Heart left ventricle (tissue), 16 donors: ENCODE results near the gene BRICD5. TPM values are rescaled to one million over a fixed set of nuclear protein-coding genes. Genes with fewer than 3 reads are reported as not detected.
"Not testable (repeated sequence)": the region's sequence is repeated elsewhere in the genome, so short reads cannot be mapped to it uniquely, and the experiment has no call there.

Source experiments
- ATAC-seq, 4 donors: fragments of 200-7000 bp; cut with Tn5 transposase; one replicate each; pipeline ENCODE4 v1.9.1; 2020 to 2022; ENCODE audit warnings: moderate library complexity in 4 of 4, mild to moderate bottlenecking in 3 of 4, moderate number of reproducible peaks in 1 of 4
- DNase-seq, 5 donors: peaks; one replicate each; pipeline ENCODE4 v3.0.0-alpha.2; 2020
- H3K27ac ChIP-seq, 12 donors: fragments of 200-600 bp; sonication (generic) in 4 of 12; one replicate each; pipeline versions ENCODE4 v1.5.0 to v1.8.0; 2016 to 2022; ENCODE audit warnings: mild to moderate bottlenecking in 2 of 12
- H3K27me3 ChIP-seq, 9 donors: fragments of 200-600 bp; sonication (generic) in 2 of 9; one replicate each; pipeline versions ENCODE4 v1.5.1 to v1.8.0; 2016 to 2022; ENCODE audit warnings: mild to moderate bottlenecking in 3 of 9
- H3K36me3 ChIP-seq, 9 donors: fragments of 200-600 bp; sonication (generic) in 2 of 9; one replicate each; pipeline versions ENCODE4 v1.5.0 to v1.8.0; 2018 to 2022; ENCODE audit warnings: mild to moderate bottlenecking in 2 of 9
- H3K4me1 ChIP-seq, 12 donors: fragments of 200-600 bp; sonication (generic) in 4 of 12; one replicate each; pipeline versions ENCODE4 v1.5.0 to v1.8.0; 2016 to 2022; ENCODE audit warnings: mild to moderate bottlenecking in 3 of 12
- H3K4me3 ChIP-seq, 12 donors: fragments of 200-600 bp; sonication (generic) in 4 of 12; one replicate each; pipeline versions ENCODE4 v1.5.0 to v1.8.0; 2017 to 2022; ENCODE audit warnings: mild to moderate bottlenecking in 9 of 12, moderate library complexity in 4 of 12
- H3K9me3 ChIP-seq, 12 donors: fragments of 200-600 bp; sonication (generic) in 4 of 12; one replicate each; pipeline versions ENCODE4 v1.5.0 to v1.8.0; 2016 to 2022; ENCODE audit warnings: mild to moderate bottlenecking in 1 of 12
- POLR2A ChIP-seq, 2 donors: fragments of 450-650 bp; IDR thresholded peaks; one replicate each; pipeline ENCODE4 v1.6.1; 2017; ENCODE audit warnings: antibody characterized with exemption in 2 of 2, mild to moderate bottlenecking in 2 of 2, moderate library complexity in 2 of 2
- WGBS, 4 donors: extraction: QIAGEN DNeasy Blood & Tissue Kit in 2 of 4; methylation state at CpG; one replicate each; pipeline versions ENCODE4 v1.1.5 to v1.1.7; 2013 to 2018; 5-methylcytosine and 5-hydroxymethylcytosine counted together
- intact Hi-C, 10 donors: fragments of 100-400 bp; cut with DNase I; formaldehyde crosslinking; loops; one replicate each; pipeline versions ENCODE4 v1.11.1 to v1.14.2; 2022
- polyA plus RNA-seq, 2 donors: library from polyadenylated mRNA; stranded (reverse); fragments of 200-250 nt; gene quantifications; one replicate each; pipeline ENCODE4 v1.2.3, GENCODE V29; 2013
- total RNA-seq, 9 donors: library from RNA; depleted of rRNA in 2 of 9; stranded (reverse); fragments of >200 nt in 2 of 9; fragmentation: NEBNext Ultra II Directional in 3 of 9; extraction: Animal tissue kit (Norgen Biotek cat#: 25700) in 3 of 9; gene quantifications; one replicate each; pipeline versions ENCODE4 v1.1.0 to v1.2.4, GENCODE V29; 2016 to 2023
- TF ChIP-seq, protein P1 (sequence below), 12 donors: fragments of 200-600 bp; sonication (generic) in 4 of 12; IDR thresholded peaks; one replicate each; pipeline versions ENCODE4 v1.5.0 to v1.8.0; 2018 to 2022; ENCODE audit warnings: antibody characterized with exemption in 12 of 12, mild to moderate bottlenecking in 5 of 12
- donor health status: ischemic (EF 13 %, LVEDD 7.1; RV severe dilation, severe dysfunction).
- donor health status: healthy with polysubstance abuse.
- donor health status: DM: no; HTN: yes; CAD: no.
- donor health status: DM: no; HTN: no; CAD: no.
- donor health status: ischemic (EF 25% LVEDD 6.9; RV normal size, moderate dysfunction).
- donor health status: ischemic (EF 25% LVEDD 5.7; RV mildly dilated, moderate dysfunction).
- donor health status: healthy.
- donor health status: DM: yes; HTN: yes; CAD: no.
- donor health status: ischemic (EF 35%, LVEDD 5.7; RV mildly dilated, moderate dysfunction).
- donor health status: nonischemic (EF 11% LVEDD 7.7; RV severe dilation, severe dysfunction).
- donor health status: DM: yes; HTN: yes; CAD: no.
- donor health status: PGD.
- donor health status: ischemic (EF 29% LVEDD 5.4; RV normal size, mild dysfunction).
- donor health status: nonischemic (EF 23%, LVEDD 6.1; RV moderate dilation, normal function).

Gene BRICD5
- total and polyA plus RNA-seq, 11 donors = 1.7 to 11.7 (median 5.5) TPM

- WGBS, 4 donors = 2 to 10% (median 9%) methylated on average over 7 to 16 of the region's 16 CpGs
- H3K27ac ChIP-seq = peak overlapping the region in 11 of 12 donors; percentile 95 to 100 (median 99)
- TF ChIP-seq POLR2A (IDR thresholded peaks at IDR 0.05) = no peak
- TF ChIP-seq, protein P1, sequence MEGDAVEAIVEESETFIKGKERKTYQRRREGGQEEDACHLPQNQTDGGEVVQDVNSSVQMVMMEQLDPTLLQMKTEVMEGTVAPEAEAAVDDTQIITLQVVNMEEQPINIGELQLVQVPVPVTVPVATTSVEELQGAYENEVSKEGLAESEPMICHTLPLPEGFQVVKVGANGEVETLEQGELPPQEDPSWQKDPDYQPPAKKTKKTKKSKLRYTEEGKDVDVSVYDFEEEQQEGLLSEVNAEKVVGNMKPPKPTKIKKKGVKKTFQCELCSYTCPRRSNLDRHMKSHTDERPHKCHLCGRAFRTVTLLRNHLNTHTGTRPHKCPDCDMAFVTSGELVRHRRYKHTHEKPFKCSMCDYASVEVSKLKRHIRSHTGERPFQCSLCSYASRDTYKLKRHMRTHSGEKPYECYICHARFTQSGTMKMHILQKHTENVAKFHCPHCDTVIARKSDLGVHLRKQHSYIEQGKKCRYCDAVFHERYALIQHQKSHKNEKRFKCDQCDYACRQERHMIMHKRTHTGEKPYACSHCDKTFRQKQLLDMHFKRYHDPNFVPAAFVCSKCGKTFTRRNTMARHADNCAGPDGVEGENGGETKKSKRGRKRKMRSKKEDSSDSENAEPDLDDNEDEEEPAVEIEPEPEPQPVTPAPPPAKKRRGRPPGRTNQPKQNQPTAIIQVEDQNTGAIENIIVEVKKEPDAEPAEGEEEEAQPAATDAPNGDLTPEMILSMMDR (IDR thresholded peaks at IDR 0.05) = peak in 1 of 12 donors; percentile 1
- H3K27me3 ChIP-seq = no peaks in the 10 kb centered on the region
- peak overlapping the region; percentile 66 to 96 (median 80) for H3K4me3 ChIP-seq
- ATAC-seq (peak; percentile 4 to 15 (median 6)), DNase-seq (no peak)
- H3K9me3 ChIP-seq = no peaks in the 10 kb centered on the region
- H3K4me1 ChIP-seq = peaks cover 3 to 33% (median 16%) of the 10 kb centered on the region in 12 donors
- H3K36me3 ChIP-seq = peaks cover 0 to 37% (median 32%) of the 10 kb centered on the region in 9 donors
- intact Hi-C loops = loop anchor here in 2 of 10 donors (2.0 to 5.0 kb wide), 3 partner anchors 46 to 51 kb away; partner anchors contain the start of genes TRAF7 (in 2 of the 2) and ECI1 (in 1 of the 2)
These were observed 4.7 kb downstream of the BRICD5 start for GRCh38 chr16:2205967-2206313.

GRCh38 chr16:2205104-2205966, 5.3 kb downstream of the BRICD5 start, which contains the start of gene MLST8:
Gene MLST8 (plus strand): TSS chr16:2205454. CDS start chr16:2206086, 632 bp downstream.
- DNase-seq (peak; percentile 85 to 96 (median 89)), ATAC-seq (peak; percentile 53 to 84 (median 82))
- peak; percentile 49 to 73 for TF ChIP-seq POLR2A (IDR thresholded peaks at IDR 0.05)
- TF ChIP-seq, protein P1 (IDR thresholded peaks at IDR 0.05) = peak in 6 of 12 donors; percentile 13 to 43 (median 28)
- 0 to 1% (median 1%) methylated on average over 58 to 93 of the region's 93 CpGs for WGBS, 4 donors
- Histone ChIP-seq H3K27ac (peak within 1 kb of the TSS; percentile 95 to 100 (median 99)), H3K4me1 (peaks cover 3 to 27% (median 15%) of the 10 kb centered on the region in 12 donors), H3K9me3 (no peaks in the 10 kb centered on the region), H3K27me3 (no peaks in the 10 kb centered on the region), H3K36me3 (peaks cover 0 to 37% (median 32%) of the 10 kb centered on the region in 9 donors), H3K4me3 (peak within 1 kb of the TSS; percentile 66 to 96 (median 80))
- intact Hi-C loops = loop anchor here in 2 of 10 donors (2.0 to 5.0 kb wide), 3 partner anchors 47 to 51 kb away; partner anchors contain the start of genes TRAF7 (in 2 of the 2) and ECI1 (in 1 of the 2)

DNA sequence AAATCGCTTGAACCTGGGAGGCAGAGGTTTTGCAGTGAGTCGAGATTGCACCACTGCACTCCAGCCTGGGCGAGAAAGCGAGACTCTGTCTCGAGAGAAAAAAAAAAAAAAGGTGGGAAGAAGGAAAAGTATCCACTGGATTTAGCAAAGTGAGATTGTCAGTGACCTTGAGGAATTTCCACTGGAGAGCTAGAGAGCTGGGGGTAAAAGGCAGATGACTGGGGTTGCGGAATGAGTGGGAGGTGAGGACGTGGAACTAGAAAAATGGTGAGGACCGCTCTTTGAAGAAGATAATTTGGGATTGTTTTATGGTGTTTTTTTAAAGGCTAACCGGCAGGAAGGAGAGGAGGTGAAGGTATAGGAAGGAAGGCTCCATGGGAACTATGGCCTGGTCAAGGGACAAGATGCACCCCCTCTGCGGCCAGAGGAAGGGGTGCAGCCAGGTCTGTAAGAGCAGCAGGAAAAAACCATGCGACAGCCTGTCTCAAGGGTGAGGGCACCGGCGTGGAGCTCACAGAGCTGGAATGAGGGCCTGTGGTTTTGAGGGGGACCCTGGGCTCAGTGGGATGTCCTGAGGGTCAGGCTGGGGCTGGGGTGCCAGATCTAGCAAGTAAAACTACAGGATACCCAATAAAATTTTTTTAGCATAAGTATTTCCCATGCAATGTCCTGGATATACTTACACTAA, 6.1 kb downstream of the BRICD5 start:
- no peak for ATAC-seq
- H3K36me3 ChIP-seq = peaks cover 0 to 31% (median 26%) of the 10 kb centered on the region in 9 donors
- peaks cover 3 to 26% (median 15%) of the 10 kb centered on the region in 12 donors for H3K4me1 ChIP-seq
- no peaks in the 10 kb centered on the region for H3K27me3 ChIP-seq
- intact Hi-C loops = loop anchor here in 5 of 10 donors (2.0 to 5.0 kb wide), 4 partner anchors 42 to 50 kb away; partner anchors contain the start of genes TRAF7 (in 4 of the 5) and ECI1 (in 1 of the 5)
- DNase-seq = no peak
- 79 to 85% (median 80%) methylated on average over 13 of the region's 13 CpGs for WGBS, 4 donors
- peak overlapping the region; percentile 95 to 100 (median 99) for H3K27ac ChIP-seq
- no peaks in the 10 kb centered on the region for H3K9me3 ChIP-seq
- peak overlapping the region; percentile 66 to 96 (median 80) for H3K4me3 ChIP-seq
- no peak for TF ChIP-seq POLR2A (IDR thresholded peaks at IDR 0.05)
- TF ChIP-seq, protein P1 (IDR thresholded peaks at IDR 0.05) = no peak

DNA sequence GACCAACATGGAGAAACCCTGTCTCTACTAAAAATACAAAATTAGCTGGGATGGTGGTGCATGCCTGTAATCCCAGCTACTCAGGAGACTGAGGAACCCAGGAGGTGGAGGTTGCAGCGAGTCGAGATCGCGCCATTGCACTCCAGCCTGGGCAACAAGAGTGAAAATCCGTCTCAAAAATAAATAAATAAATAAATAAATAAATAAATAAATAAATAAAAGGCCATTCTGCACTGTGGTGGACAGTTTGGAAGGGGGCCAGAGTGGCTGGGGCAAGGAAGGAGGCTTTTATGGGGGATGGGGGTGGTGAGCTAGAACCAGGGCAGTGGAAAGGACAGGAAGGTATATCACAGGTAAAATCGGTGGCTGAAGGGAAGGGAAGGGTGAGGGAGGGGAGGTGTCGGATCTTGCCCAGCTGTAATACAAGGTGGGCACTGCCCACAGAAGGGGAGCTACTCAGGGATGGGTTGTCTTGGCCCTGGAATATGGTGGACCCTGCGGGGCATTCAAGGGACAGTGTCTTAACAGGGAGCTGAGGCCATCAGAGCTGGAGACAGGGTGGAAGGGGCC, 7.5 kb downstream of the BRICD5 start:
- not testable (repeated sequence) for DNase-seq, H3K27me3 ChIP-seq, H3K27ac ChIP-seq, H3K4me3 ChIP-seq, ATAC-seq, H3K9me3 ChIP-seq
- H3K4me1 ChIP-seq = peaks cover 3 to 22% (median 15%) of the 10 kb centered on the region in 12 donors
- intact Hi-C loops = loop anchor here in 3 of 10 donors (5.0 kb wide), 2 partner anchors 41 to 46 kb away; partner anchors contain the start of gene TRAF7 (in 2 of the 3)
- peaks cover 0 to 17% (median 12%) of the 10 kb centered on the region in 9 donors for H3K36me3 ChIP-seq
- 92 to 94% (median 93%) methylated on average over 8 of the region's 8 CpGs for WGBS, 4 donors
